SK-N-SH treated with all-trans-retinoic acid at 6 μM for 48 hours (cell line): ENCODE data around the gene GPX2.

Experiments
- ATAC-seq: fragments of 200-7000 bp; cut with Tn5 transposase; 3 replicates; pipeline ENCODE4 v1.9.1; 2020; ENCODE audit warnings: mild to moderate bottlenecking, moderate library complexity
- ARNTL ChIP-seq: fragments of 450-650 bp; formaldehyde crosslinking; IDR thresholded peaks from 2 replicates; pipeline ENCODE4 v1.5.0; 2020; ENCODE audit warnings: low read depth, mild to moderate bottlenecking, moderate library complexity, borderline replicate concordance
- ESRRG ChIP-seq: fragments of 250-450 bp; sonication (Bioruptor Pico); IDR thresholded peaks from 2 replicates; pipeline ENCODE4 v1.6.1; 2021; ENCODE audit warnings: mild to moderate bottlenecking
- ISL1 ChIP-seq: fragments of 250-450 bp; sonication (Bioruptor Pico); IDR thresholded peaks from 2 replicates; pipeline ENCODE4 v2.1.2; 2022; ENCODE audit warnings: mild to moderate bottlenecking, moderate library complexity
- OSR1 ChIP-seq: fragments of 250-450 bp; sonication (Bioruptor Pico); IDR thresholded peaks from 2 replicates; pipeline ENCODE4 v1.8.0; 2022; ENCODE audit warnings: moderate library complexity, mild to moderate bottlenecking, inconsistent platforms
- TOX ChIP-seq: fragments of 250-450 bp; sonication (Bioruptor Pico); IDR thresholded peaks from 2 replicates; pipeline ENCODE4 v1.8.0; 2021; ENCODE audit warnings: mild to moderate bottlenecking, moderate library complexity, borderline replicate concordance
- ZC3H10 ChIP-seq: fragments of 250-450 bp; sonication (Bioruptor Pico); IDR thresholded peaks from 2 replicates; pipeline ENCODE4 v1.5.1; 2021; ENCODE audit warnings: mild to moderate bottlenecking, moderate library complexity
- ZFP3 ChIP-seq: fragments of 250-450 bp; sonication (Bioruptor Pico); IDR thresholded peaks from 2 replicates; pipeline ENCODE4 v1.5.0; 2020; ENCODE audit warnings: mild to moderate bottlenecking, moderate library complexity
- ZFP30 ChIP-seq: fragments of 450-650 bp; formaldehyde crosslinking; IDR thresholded peaks from 2 replicates; pipeline ENCODE4 v1.5.0; 2022; ENCODE audit warnings: mild to moderate bottlenecking, moderate library complexity
- ZNF565 ChIP-seq: fragments of 450-650 bp; formaldehyde crosslinking; conservative IDR thresholded peaks from 2 replicates; pipeline ENCODE4 v1.5.0; 2020; ENCODE audit warnings: low read depth, mild to moderate bottlenecking, moderate library complexity
- TF ChIP-seq, protein P1 (sequence below): fragments of 250-450 bp; sonication (Bioruptor Pico); IDR thresholded peaks from 2 replicates; pipeline ENCODE4 v1.8.0; 2021; ENCODE audit warnings: low read depth, mild to moderate bottlenecking, moderate library complexity, borderline replicate concordance
- TF ChIP-seq, protein P2 (sequence below): fragments of 250-450 bp; sonication (Bioruptor Pico); IDR thresholded peaks from 2 replicates; pipeline ENCODE4 v1.5.0; 2020; ENCODE audit warnings: mild to moderate bottlenecking, moderate library complexity
- TF ChIP-seq, protein P3 (sequence below): fragments of 250-450 bp; sonication (Bioruptor Pico); IDR thresholded peaks from 2 replicates; pipeline ENCODE4 v1.8.0; 2020; ENCODE audit warnings: mild to moderate bottlenecking, moderate library complexity, borderline replicate concordance
- TF ChIP-seq, protein P4 (sequence below): fragments of 250-450 bp; sonication (Bioruptor Pico); IDR thresholded peaks from 2 replicates; pipeline ENCODE4 v1.5.1; 2021; ENCODE audit warnings: mild to moderate bottlenecking, moderate library complexity

GPX2 gene

DNA sequence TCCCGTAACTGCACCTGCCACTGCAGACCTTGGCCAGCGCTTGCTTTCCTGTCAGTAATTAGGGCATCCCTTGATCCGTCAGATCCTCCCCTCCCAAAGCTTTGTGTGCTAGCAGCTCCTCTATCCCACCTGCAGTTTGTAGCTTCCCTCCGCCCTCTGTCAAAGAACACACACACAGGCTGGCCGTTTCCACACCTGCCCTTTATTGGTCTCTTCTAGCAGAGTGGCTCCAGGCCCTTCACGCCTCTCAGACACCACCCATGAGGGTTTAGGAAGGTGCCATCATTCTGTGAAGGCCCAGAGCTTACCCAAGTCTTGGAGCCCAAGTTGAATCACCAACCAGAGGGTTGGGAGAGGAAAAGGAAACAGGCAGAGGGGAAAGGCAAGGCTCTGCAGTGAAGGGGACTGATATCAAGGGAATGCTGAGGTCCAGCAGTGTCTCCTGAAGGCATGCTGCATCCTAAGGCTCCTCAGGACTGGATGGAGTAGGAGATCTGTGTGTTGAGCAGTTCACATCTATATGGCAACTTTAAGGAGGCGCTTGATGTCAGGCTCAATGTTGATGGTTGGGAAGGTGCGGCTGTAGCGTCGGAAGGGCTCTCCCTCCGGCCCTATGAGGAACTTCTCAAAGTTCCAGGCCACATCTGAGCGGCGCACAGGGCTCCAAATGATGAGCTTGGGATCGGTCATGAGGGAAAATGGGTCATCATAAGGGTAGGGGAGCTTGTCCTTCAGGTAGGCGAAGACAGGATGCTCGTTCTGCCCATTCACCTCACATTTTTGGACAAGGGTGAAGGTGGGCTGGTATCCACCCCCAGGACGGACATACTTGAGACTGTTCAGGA is 3.4 kb downstream of the GPX2 start:
- ATAC-seq, result no peak
- TF ChIP-seq, protein P1, sequence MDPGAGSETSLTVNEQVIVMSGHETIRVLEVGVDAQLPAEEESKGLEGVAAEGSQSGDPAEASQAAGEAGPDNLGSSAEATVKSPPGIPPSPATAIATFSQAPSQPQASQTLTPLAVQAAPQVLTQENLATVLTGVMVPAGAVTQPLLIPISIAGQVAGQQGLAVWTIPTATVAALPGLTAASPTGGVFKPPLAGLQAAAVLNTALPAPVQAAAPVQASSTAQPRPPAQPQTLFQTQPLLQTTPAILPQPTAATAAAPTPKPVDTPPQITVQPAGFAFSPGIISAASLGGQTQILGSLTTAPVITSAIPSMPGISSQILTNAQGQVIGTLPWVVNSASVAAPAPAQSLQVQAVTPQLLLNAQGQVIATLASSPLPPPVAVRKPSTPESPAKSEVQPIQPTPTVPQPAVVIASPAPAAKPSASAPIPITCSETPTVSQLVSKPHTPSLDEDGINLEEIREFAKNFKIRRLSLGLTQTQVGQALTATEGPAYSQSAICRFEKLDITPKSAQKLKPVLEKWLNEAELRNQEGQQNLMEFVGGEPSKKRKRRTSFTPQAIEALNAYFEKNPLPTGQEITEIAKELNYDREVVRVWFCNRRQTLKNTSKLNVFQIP (CRISPR knock-in tag), result no peak
- TF ChIP-seq ZNF565 (CRISPR knock-in tag) (no peak), ZFP3 (CRISPR knock-in tag) (no peak)
- TF ChIP-seq, protein P2, sequence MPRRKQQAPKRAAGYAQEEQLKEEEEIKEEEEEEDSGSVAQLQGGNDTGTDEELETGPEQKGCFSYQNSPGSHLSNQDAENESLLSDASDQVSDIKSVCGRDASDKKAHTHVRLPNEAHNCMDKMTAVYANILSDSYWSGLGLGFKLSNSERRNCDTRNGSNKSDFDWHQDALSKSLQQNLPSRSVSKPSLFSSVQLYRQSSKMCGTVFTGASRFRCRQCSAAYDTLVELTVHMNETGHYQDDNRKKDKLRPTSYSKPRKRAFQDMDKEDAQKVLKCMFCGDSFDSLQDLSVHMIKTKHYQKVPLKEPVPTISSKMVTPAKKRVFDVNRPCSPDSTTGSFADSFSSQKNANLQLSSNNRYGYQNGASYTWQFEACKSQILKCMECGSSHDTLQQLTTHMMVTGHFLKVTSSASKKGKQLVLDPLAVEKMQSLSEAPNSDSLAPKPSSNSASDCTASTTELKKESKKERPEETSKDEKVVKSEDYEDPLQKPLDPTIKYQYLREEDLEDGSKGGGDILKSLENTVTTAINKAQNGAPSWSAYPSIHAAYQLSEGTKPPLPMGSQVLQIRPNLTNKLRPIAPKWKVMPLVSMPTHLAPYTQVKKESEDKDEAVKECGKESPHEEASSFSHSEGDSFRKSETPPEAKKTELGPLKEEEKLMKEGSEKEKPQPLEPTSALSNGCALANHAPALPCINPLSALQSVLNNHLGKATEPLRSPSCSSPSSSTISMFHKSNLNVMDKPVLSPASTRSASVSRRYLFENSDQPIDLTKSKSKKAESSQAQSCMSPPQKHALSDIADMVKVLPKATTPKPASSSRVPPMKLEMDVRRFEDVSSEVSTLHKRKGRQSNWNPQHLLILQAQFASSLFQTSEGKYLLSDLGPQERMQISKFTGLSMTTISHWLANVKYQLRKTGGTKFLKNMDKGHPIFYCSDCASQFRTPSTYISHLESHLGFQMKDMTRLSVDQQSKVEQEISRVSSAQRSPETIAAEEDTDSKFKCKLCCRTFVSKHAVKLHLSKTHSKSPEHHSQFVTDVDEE, result no peak

DNA sequence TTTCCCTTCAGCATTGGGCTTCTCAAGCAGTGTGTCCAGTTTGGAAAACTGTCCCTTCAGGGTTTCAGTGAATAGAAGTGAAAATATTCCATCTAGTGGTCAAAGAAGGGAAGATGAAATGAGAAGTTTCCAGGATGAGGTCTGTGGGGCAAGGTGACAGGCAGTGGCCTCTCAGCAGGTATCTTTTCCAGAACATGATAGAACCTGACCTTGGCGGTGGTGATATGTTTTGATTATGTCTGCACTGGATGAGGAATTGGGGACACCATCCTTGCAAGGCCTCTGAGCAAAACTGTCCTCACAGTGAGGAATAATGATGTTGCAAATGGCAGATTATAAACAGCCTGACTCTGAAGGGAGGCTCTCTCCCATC is 4.7 kb downstream of the GPX2 start:
- peak; percentile 55; the same call in 1 of the 3 replicates for ATAC-seq

DNA sequence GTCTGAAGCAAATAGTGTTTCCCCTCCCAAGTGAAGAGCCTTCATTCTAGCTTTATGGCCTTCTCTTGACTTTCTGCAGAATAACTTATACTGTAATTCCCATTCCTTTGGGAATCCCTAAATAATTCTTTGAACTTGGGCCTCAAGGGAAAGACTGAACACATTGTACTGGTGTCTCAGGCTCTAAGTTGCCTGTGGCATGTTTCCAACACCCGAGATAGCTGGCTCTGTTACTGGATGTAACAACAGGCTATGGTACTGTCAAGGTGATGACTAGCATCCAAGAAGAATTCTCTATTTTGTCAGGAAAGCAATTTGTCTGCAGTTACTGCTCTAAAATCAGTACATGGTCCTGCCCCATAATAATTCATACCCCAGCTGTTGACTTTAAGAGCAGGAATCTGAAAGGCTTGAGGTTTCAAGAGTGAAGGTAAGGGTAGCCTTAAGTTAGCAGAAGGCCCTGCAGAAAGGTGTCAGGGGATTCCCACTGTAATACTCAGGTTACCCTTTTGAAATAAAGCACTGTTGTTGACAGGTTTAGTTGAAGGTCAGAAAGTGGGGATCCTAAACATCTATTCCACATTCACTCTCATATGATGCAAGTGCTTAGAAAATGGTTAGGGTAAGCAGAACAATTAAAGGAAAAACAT is 5.2 kb downstream of the GPX2 start:
- TF ChIP-seq ESRRG (CRISPR knock-in tag) (no peak), ZC3H10 (CRISPR knock-in tag) (no peak), ARNTL (CRISPR knock-in tag) (no peak), OSR1 (no peak), ZFP30 (CRISPR knock-in tag) (no peak), ISL1 (no peak), TOX (CRISPR knock-in tag) (no peak)
- TF ChIP-seq, protein P3, sequence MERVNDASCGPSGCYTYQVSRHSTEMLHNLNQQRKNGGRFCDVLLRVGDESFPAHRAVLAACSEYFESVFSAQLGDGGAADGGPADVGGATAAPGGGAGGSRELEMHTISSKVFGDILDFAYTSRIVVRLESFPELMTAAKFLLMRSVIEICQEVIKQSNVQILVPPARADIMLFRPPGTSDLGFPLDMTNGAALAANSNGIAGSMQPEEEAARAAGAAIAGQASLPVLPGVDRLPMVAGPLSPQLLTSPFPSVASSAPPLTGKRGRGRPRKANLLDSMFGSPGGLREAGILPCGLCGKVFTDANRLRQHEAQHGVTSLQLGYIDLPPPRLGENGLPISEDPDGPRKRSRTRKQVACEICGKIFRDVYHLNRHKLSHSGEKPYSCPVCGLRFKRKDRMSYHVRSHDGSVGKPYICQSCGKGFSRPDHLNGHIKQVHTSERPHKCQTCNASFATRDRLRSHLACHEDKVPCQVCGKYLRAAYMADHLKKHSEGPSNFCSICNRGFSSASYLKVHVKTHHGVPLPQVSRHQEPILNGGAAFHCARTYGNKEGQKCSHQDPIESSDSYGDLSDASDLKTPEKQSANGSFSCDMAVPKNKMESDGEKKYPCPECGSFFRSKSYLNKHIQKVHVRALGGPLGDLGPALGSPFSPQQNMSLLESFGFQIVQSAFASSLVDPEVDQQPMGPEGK, result no peak
- TF ChIP-seq, protein P4, sequence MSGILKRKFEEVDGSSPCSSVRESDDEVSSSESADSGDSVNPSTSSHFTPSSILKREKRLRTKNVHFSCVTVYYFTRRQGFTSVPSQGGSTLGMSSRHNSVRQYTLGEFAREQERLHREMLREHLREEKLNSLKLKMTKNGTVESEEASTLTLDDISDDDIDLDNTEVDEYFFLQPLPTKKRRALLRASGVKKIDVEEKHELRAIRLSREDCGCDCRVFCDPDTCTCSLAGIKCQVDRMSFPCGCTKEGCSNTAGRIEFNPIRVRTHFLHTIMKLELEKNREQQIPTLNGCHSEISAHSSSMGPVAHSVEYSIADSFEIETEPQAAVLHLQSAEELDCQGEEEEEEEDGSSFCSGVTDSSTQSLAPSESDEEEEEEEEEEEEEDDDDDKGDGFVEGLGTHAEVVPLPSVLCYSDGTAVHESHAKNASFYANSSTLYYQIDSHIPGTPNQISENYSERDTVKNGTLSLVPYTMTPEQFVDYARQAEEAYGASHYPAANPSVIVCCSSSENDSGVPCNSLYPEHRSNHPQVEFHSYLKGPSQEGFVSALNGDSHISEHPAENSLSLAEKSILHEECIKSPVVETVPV, result no peak
- TF ChIP-seq, protein P2, result no peak
- TF ChIP-seq, all 23 proteins: peak for 0
- ATAC-seq, result no peak

More for the DNA sequence above, 4.7 kb downstream of the GPX2 start:
- TF ChIP-seq ESRRG (CRISPR knock-in tag) (no peak), ISL1 (no peak)

DNA sequence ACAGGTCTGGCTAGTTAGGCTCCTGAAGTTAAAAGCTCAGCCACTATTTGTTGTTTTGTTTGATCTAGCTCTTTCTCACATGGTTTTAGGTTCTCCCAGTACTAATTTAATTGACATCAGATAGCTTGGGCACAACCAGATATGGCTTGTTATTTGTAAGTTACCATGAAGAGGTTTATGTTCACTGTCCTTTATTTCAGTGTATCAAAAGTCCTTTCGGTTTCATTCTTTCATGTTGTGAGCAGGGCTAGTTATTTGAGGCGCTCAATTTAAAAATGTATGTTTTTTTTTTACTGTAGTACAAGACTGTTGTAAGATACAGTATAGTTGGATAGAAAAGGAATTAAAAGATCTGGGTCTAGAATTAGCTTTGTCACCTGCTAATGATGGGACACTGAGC is 7.0 kb downstream of the GPX2 start:
- TF ChIP-seq ZC3H10 (CRISPR knock-in tag), result no peak
- no peak for ATAC-seq
